Measurements from ENCODE around the gene EBP.
"Not testable (repeated sequence)": the region's sequence is repeated elsewhere in the genome, so short reads cannot be mapped to it uniquely, and the experiment has no call there.

Gene EBP

DNA sequence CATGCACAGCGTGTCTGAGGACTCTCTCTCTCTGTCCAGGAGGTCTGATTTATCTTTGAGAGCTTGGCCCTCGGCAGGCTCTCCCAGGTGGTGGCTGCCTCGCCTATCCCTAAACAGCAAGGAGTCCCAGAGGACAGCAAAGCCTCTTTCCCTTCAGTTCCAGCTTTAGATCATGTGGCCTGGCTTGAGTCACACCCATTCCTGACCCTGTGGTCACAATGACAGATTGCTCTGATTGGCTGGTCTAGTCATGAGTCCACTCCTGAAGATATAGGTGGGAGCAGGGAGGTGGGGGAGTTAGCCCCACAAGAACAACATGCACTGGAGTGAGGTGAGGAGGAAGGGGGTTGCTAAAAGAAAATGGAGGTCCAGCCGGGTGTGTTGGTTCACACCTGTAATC is 24.9 kb upstream of the EBP start:
- DNase-seq: no peak

DNA sequence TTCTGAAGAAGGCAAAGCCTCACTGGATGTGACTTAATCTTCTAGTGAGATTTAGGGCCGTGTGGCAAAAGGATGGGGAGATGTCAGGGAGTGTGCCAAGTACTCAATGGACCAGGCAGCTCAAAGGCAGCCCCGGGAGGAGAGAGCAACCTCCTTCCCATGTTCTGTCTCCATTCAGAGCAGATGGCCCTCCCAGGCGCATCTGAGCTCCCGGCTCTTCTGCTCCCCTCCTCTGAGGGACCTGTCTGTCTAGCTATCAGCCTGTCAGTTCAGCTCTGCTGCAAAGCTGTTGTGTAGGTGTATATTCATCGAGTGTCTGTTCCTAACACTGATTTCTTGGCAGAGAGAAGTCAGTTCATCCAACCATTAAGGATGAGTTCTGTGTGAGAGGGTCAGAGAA is 23.7 kb upstream of the EBP start:
- no peak for DNase-seq

DNA sequence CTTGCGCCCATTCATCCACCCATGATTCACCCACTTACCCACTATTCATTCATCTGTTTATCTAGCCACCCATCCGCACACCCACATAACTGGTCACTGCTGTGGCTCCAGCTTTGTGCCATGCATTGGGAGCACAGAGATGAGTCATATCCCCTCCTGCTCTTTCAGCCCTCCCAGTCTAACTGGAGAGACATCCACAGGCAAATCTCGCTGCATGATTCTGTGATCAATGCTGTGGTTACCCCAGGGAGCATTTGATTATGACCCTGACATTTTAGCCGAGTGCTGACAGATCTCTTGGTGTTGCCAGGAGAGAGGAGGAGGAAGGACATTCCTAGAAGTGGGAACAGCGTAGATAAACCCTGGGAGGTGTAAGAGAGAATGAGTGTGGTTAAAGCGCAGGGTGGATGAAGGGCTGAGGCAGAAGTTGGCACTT is 23.2 kb upstream of the EBP start:
- DNase-seq: no peak

DNA sequence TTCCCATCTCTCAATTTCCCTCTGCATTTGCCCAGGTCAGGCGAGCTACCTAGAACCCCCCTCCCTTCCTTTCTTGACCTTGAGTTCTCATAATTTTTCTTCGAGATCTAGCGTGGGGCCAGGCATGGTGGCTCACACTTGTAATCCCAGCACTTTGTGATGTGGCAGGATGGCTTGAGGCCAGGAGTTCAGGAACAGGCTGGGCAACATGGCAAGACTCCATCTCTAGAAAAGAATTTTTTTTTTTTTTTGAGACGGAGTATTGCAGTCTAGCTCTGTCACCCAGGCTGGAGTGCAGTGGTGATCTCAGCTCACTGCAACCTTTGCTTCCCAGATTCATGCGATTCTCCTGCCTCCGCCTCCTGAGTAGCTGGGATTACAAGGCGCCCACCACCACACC is 17.3 kb upstream of the EBP start:
- no peak for DNase-seq

DNA sequence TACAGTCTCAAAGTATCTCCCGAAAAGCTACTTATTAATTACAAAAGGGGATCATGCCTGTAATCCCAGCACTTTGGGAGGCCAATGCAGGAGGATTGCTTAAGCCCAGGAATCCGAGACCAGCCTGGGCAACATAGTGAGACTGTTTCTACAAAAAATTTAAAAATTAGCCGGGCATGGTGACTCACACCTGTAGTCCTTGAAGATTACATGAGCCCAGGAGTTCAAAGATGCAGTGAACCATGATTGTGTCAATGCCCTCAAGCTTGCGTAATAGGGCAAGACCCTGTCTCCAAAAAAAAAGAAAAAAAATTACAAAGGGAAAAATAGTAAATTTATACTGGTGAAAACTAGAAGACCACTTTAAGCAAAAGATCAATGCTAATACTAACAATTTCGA is 16.1 kb upstream of the EBP start:
- no peak for DNase-seq

DNA sequence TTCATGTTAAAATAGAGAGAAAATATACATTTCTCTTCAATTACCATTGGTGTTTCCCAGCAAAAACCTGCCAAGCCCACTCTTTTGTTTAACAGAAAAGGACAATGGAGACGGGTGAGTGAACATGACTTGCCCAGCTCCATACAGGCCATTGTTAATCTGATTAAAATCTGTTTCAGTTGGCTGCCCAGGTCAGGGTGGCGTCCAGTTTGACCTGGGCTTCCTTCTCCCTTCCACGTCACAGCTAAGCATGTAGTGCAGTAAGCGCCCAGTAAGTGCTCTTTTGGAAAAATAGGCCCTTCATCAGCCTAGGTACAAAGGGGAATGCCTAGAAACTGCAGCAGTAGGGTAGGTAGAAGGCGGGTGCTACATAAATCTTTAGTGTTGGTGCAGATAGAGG is 14.4 kb upstream of the EBP start:
- no peak for DNase-seq

DNA sequence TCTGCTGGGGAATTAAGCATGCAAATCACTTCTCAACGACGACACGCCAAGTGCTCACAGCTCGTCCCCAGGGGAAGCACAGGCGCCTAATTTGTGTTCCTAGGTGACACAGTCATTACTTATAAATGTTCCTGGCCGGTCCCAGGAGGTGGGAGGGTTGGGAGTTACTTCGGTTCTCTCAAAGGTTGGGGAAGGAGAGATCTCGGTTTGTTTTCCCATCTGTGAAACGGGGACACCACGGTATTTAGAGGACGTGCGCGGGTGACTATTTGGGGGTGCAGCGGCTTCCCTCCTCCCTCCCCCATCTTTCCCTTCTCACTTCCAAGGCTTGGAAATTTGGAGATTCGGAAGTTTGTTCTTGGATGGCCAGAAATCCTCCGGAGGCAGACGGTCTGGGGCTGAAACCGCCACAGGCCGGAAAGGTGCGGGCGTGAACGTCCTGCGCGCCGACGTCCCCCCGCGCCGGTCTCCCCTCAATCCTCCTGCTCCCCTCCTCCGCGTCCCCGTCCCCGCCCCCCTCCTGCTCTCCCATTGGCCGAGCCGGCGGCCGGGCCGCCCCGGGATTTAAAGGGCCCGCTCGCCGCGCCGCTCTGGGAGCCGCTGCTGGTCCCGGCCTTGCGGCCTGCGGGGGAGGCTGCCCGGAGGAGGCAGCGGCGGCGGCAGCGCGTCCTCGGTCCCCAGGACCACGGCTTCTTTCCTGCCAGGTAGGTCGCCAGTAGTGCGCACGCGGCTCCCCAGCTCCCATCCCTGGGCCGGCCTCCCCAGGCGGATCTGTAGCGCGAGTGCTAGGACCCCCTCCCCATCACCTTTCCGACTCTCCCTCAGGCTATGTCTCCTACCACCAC is 13.0 kb upstream of the EBP start, which contains the start of gene PORCN:
Gene PORCN, plus strand, starts transcription at position 593 of the 845 bp plus-strand sequence. CDS start 829 bp downstream, outside the sequence.
- DNase-seq: peak; percentile 53

DNA sequence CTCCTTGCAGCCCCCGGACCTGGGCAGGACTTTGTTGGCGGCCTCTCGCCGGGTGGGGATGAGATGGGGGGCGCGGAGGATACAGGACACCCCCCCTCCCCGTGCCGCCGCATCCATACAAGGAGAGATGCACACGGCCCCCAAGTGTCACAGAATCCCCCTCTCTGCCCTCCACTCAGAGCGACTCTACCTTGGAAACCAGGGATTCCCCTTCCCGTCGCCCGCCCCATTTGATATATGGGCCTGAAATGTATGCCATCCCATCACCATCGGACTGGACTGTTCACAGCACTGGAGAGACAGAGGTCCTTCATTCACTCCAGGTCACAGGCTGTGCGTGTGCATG is 12.4 kb upstream of the EBP start:
- no peak for DNase-seq

DNA sequence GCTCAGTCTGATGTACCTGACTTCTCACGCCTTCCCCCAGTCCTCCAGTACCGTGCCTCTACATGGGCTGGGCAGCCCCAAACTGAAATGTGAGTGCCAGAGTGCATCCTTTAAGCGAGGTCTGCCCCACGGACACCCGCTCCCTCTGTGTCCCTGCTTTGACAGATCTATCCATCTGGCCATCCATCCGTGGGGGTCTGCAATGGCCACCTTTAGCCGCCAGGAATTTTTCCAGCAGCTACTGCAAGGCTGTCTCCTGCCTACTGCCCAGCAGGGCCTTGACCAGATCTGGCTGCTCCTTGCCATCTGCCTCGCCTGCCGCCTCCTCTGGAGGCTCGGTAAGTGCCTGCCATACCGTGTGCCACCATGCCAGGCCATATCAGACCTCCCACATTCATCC is 12.0 kb upstream of the EBP start:
- no peak for DNase-seq

DNA sequence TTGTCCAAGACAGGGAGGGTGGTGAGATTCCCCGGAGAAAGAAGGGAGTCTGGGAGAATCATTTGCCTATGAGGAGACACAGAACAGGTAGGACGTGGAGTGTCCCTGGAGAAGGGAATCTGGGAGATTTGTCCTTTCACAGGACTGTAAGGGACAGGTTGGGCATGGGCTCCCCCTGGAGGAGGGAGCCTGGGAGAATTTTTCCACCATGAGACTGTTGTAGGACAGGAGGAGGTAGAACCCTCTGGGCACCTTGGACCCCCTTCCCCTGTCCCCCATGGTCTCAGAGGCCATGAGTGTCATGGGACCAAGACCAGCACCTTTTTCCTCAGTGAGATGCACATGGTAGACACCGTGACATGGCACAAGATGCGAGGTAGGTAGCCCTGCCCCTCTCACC is 10.0 kb upstream of the EBP start:
- DNase-seq: no peak

DNA sequence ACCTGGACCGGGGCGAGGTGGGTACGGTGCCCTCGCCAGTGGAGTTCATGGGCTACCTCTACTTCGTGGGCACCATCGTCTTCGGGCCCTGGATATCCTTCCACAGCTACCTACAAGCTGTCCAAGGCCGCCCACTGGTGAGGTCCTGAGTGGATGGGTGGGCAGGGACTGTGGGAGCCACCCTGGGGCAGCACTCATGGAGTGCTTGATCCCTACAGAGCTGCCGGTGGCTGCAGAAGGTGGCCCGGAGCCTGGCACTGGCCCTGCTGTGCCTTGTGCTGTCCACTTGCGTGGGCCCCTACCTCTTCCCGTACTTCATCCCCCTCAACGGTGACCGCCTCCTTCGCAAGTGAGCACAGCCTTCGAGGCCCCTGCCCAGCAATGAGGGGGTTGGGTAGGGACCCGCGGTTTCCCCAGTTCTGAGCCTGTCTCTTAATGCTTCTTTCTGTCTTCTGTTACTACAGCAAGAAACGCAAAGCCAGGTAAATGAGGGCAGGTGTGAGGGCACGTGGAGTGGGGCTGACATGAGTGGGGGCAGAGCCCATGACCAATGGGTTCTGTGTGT is 9.2 kb upstream of the EBP start:
- DNase-seq: no peak

DNA sequence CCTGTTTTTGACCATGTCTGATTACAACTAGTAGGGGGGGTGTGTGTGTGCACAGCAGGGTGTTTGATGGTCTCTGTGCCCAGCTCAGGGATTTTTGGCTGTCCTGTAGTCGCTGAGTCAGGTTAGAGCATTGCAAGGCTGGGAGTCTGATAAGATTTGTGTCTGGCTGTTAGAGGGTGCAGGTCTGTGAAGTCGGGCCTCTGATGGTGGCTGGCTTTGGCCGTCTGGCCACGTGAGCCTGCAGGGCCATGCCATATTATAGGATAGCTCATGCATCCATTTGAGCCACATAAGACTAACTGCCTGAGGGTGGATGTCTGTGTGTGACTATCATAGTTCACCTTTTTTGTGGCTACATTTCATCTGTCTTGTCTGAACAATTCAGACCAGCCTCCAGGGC is 7.9 kb upstream of the EBP start:
- DNase-seq: no peak

DNA sequence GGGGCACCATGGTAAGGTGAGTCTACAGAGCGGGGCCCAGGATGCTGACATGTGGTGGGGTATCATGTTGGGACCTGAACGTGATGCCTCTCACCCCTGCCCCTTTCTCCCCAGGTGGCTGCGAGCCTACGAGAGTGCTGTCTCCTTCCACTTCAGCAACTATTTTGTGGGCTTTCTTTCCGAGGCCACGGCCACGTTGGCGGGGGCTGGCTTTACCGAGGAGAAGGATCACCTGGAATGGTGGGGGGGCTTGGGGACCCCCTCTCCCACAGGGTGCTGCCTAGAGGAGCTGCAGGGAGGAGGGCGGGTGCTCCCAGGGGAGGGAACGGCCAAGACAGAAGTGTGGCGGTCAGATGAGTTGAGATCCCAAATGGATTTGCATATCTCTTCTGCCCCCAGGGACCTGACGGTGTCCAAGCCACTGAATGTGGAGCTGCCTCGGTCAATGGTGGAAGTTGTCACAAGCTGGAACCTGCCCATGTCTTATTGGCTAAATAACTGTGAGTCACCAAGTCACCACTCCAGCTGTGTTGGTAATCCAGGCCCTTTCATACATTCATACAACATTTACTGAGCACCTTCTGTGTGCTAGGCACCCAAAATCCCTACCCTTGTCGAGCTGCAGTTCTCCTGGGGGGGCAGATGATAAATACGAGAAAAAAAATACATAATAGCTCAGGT is 7.3 kb upstream of the EBP start:
- no peak for DNase-seq

DNA sequence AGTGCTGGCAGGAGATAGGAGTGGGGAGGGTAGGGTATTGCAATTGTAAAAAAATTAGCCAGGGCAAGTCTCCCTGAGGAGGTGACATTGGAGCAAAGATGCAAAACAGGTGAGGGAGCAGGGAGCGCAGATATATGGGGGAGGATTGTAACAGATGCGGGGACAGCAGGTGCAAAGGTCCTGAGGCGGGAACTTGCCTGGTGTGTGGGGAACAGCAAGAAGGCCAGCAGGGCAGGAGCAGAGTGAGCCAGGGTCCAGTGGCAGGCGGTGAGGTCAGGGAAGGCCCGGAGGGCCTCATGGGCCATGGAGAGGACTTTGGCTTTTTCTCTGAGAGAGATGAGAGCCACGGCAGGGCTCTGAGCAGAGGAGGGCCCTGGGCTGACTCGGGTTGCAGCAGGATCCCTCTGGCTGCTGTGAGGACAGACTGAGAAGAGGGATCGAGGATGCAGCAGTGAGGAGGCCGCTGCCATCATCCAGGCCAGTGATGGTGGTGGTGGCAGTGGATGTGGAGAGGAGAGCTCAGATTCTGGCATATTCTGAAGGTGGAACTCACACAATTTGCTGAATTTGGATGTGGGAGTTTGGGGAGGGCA is 6.6 kb upstream of the EBP start:
- no peak for DNase-seq

DNA sequence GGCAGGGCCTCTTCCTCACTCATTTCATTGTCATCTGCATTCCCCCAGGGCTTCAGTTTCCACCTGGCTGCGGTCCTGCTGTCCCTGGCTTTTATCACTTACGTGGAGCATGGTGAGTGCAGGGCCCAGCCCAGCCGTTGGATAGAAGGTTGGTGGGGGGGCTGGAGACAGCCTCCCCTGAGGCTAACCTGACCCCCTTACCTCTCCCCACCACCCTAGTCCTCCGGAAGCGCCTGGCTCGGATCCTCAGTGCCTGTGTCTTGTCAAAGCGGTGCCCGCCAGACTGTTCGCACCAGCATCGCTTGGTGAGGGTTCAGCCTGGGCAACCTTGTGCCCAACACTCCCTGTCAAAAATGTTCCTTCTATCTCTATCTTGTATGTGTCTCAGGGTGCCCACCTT is 5.8 kb upstream of the EBP start:
- DNase-seq: no peak

DNA sequence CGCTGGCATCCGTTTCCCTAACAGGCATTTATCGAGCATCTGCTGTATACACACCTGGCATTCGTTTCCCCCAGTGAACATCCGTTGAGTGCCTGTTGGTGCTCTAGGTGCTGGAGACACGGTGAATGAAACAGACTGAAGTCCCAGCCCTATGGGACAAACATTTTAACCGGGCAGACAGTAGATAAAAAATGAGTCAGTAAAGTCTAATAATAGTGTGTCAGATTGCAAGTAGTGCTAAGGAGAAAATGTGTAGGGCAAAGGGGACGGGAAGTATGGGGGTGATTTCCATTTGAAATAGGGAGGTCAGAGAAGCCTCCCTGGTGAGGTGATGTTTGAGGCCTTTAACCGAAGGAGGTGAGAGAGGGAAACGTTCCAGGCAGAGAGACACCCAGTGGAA is 5.3 kb upstream of the EBP start:
- DNase-seq: no peak

DNA sequence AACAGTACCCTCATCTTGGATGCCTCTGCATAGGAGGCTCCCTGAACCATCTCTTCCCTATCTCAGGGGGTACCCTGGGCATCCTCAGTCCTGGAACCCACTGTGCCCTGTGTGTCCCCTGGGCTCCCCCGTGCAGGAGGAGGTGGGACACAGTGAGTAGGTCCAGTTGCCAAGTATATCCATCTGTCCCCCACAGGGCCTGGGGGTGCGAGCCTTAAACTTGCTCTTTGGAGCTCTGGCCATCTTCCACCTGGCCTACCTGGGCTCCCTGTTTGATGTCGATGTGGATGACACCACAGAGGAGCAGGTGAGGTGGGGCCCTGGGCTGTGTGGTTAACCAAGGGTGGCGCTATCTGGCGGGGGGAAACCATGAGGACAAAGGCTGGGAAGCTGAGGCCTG is 4.6 kb upstream of the EBP start:
- no peak for DNase-seq

DNA sequence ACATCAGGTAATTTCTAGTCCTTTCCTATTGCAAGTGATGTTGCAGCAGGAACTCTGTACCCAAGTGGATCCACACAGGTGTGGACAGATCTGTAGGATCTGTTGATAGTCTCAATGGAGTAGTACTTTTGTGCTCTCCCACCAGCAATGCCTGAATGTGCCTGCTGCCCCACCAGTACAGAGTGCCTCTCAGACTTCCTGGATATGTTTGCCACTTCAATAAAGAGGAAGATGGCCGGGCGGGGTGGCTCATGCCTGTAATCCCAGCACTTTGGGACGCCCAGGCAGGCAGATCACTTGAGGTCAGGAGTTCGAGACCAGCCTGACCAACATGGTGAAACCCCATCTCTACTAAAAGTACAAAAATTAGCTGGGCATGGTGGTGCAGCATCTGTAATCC is 2.1 kb upstream of the EBP start:
- DNase-seq: not testable (repeated sequence)

DNA sequence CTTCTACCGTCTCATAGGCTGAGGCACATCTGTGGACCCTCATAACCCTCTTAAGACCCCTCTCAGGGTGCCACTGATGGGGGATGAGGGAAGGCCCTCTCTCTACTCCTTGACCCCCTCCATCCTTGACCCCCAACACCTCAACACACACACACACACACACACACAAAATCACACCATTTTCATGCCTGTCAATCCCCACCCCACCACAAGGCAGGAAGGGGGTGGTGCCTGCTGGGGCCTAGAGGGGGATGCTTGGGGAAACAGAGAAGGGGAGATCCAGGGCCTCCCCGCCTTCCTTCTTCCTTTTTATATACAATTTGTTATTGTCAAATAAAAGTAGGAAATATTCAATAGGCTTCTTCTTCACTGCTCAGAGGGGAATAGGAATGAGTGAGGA is 1.2 kb upstream of the EBP start:
- no peak for DNase-seq

DNA sequence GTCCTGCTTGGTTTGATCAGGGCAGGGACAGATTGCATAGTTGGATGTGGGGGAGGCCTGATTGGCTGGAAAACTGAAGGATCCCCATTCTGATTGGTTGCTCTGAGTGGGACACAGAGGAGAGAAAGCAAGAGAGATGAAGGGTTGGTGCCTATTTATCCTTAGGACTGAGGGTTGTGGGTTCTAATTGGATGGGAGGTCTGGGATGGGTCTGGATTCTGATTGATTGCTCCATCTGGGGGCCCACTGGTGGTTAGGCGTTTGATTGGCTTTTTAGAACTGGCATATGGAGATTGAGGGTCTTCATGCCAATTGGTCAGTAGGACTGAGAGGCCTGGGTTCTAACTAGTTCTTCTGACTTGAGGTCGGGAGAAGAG is 644 bp upstream of the EBP start:
- DNase-seq: peak; percentile 6

DNA sequence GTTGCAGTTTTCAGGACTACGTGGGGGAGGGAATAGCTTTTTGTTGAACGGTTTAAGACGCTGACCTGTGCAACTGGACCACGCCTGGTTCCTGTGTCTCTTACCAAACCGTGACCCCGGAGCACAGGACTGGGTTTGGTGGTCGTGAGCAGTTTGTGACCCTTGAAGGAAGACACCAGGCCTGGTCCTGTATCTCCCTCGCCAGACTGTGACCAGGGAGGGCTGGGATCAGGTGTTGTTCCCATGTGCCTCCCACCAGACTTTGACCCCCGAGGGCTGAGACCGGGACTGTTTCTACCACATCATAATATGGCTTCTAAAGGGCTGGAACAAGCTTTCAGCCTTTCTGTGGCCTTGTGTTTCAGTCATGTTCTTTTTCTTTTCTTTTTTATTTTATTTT is 683 bp downstream of the EBP start:
- DNase-seq: no peak

DNA sequence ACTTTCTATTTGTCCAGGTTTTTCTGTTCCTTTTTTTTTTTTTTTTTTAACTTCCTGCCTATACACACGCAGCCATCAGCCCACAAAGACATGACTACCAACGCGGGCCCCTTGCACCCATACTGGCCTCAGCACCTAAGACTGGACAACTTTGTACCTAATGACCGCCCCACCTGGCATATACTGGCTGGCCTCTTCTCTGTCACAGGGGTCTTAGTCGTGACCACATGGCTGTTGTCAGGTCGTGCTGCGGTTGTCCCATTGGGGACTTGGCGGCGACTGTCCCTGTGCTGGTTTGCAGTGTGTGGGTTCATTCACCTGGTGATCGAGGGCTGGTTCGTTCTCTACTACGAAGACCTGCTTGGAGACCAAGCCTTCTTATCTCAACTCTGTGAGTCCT is 2.1 kb downstream of the EBP start:
- DNase-seq: no peak

DNA sequence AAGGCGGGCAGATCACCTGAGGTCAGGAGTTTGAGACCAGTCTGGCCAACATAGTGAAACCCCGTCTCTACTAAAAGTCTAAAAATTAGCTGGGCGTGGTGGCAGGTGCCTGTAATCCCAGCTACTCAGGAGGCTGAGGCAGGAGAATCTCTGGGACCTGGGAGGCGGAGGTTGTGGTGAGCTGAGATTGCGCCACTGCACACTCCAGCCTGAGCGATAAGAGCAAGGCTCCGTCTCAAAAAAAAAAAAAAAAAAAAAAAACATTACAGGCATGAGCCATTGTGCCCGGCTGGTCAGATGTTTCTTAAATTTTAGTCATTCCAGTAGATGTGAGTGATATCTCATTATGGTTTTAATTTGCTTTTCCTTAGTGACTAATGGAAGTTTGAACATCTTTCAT is 4.2 kb downstream of the EBP start:
- not testable (repeated sequence) for DNase-seq

DNA sequence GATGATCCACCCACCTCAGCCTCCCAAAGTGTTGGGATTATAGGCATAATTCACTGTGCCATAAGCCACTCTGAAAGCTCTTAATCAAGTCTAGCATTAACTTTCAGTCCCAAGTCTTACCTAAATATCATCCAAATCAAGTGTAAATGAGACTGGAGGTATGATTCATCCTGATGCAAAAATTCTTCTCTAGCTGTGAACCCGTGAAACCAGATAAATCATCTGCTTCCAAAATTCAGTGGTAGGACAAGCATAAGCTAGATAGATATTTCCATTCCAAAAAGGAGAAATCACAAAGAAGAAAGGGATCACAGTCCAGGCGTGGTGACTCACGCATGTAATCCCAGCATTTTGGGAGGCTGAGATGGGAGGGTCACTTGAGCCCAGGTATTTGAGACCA is 9.1 kb downstream of the EBP start:
- DNase-seq: no peak
